A673 (cell line): Measurements from ENCODE around the gene AFAP1L1.

Experiments
- CTCF ChIP-seq: fragments of 300-800, 200-600 bp; sonication (generic); conservative IDR thresholded peaks from 2 replicates; pipeline ENCODE4 v1.5.1; 2017; ENCODE audit warnings: low read depth, mild to moderate bottlenecking, antibody characterized with exemption, low read length, moderate library complexity, mixed read lengths
- EZH2 ChIP-seq: fragments of 200-600 bp; sonication (generic); IDR thresholded peaks from 2 replicates; pipeline ENCODE4 v1.6.1; 2017; ENCODE audit warnings: borderline replicate concordance, low read depth, mild to moderate bottlenecking, mixed read lengths, antibody characterized with exemption, low read length; ENCODE audit not compliant: poor library complexity, severe bottlenecking

GRCh38 chr5:149273950-149274349 lies 2.3 kb downstream of the AFAP1L1 start:
- TF ChIP-seq CTCF, result no peak
- no peak for TF ChIP-seq EZH2
